ENCODE data around the gene AFF3. TPM values are rescaled to one million over a fixed set of nuclear protein-coding genes. Genes with fewer than 3 reads are reported as not detected.

Gene AFF3
- total RNA-seq, 4 donors from 2014 or later, result 8.5 to 77.2 (median 27.1) TPM

DNA sequence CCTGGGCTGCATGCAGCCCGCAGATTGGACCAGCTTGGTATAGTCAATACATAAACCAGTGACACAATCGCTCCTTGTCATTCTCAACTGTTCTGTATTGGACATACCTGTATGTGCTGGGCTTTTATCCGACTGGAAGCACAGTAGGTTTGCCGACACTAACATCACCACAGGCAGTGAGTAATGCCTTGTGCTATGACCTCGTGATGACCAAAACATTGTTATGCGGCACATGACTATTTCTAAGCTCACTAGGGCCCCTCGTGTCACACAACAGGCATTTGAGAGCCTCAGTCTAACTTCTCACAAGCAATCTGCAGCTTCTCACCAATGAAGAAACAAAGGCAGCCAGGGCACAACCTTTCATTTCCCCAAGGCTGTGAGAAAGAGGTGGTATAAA is 320.8 kb downstream of the AFF3 start:
- Histone ChIP-seq H3K27me3 (no peaks in the 10 kb centered on the region), H3K9me3 (no peaks in the 10 kb centered on the region), H3K4me3 (no peak overlapping the region), H3K36me3 (no peaks in the 10 kb centered on the region), H3K27ac (no peak overlapping the region), H3K4me1 (no peaks in the 10 kb centered on the region)
- intact Hi-C loops (cut with DNase I; ENCODE audit: low total_unique reads), result no loop called here
- DNase-seq, result no peak
- TF ChIP-seq, protein P1, sequence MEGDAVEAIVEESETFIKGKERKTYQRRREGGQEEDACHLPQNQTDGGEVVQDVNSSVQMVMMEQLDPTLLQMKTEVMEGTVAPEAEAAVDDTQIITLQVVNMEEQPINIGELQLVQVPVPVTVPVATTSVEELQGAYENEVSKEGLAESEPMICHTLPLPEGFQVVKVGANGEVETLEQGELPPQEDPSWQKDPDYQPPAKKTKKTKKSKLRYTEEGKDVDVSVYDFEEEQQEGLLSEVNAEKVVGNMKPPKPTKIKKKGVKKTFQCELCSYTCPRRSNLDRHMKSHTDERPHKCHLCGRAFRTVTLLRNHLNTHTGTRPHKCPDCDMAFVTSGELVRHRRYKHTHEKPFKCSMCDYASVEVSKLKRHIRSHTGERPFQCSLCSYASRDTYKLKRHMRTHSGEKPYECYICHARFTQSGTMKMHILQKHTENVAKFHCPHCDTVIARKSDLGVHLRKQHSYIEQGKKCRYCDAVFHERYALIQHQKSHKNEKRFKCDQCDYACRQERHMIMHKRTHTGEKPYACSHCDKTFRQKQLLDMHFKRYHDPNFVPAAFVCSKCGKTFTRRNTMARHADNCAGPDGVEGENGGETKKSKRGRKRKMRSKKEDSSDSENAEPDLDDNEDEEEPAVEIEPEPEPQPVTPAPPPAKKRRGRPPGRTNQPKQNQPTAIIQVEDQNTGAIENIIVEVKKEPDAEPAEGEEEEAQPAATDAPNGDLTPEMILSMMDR (IDR thresholded peaks at IDR 0.05), result no peak
- TF ChIP-seq POLR2A (IDR thresholded peaks at IDR 0.05), result no peak

DNA sequence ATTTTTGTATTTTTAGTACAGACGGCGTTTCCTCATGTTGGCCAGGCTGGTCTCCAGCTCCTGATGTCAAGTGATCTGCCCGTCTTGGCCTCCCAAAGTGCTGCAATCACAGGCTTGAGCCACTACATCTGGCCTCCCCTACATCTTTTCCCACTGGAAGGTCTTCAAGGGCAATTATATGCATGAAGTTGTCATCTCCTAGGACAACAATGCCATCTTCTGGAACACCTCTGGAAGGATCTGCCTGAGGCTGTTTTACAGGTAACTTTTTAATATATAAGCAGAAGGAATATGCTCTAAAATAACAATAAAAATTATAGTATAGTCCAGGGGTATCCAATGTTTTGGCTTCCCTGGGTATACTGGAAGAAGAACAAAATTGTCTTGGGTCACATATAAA is 321.4 kb downstream of the AFF3 start:
- no peak overlapping the region for H3K27ac ChIP-seq
- no peaks in the 10 kb centered on the region for H3K9me3 ChIP-seq
- H3K36me3 ChIP-seq, result no peaks in the 10 kb centered on the region
- no peaks in the 10 kb centered on the region for H3K27me3 ChIP-seq
- no peaks in the 10 kb centered on the region for H3K4me1 ChIP-seq
- no peak overlapping the region for H3K4me3 ChIP-seq
- intact Hi-C loops (cut with DNase I; ENCODE audit: low total_unique reads), result no loop called here
- TF ChIP-seq, protein P1 (IDR thresholded peaks at IDR 0.05), result no peak
- no peak for TF ChIP-seq POLR2A (IDR thresholded peaks at IDR 0.05)
- no peak for DNase-seq

DNA sequence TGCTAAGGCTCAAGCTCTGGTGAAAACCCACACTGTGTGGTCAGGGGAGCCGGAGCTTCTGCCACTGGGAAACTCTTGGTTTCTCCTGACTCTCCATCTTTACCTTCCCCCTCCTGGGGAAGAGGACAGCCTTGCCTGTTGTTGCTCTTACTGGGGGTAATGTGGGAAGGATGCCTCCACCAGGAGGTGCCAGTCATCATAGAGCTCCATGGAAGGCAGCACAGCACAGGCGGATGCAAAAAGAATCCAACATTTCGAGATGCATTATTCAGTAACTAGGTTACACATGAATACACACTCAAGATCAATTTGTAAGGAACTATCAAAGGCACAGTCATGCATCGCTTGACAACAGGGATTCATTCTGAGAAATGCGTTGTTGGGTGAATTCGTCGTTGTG is 322.6 kb downstream of the AFF3 start:
- H3K27me3 ChIP-seq, result no peaks in the 10 kb centered on the region
- intact Hi-C loops (cut with DNase I; ENCODE audit: low total_unique reads), result no loop called here

DNA sequence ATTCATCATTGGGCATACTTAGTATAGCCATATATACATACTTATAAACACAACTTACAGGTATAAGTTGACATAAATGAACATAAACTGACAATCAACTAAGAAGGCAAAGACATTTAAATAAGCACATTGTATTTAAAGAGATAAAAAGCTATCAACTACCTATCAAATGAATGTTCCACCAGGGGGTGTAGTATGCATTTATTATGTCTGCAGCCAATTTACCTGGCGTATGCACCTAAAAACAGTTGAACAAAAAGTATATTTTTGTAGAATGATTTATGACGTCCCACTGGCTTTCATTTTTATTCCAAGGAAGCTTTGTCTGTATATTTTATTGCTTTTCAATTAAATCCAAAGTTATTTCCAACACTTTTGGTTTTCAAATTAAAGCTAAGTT is 323.5 kb downstream of the AFF3 start:
- no peak for TF ChIP-seq POLR2A (IDR thresholded peaks at IDR 0.05)
- TF ChIP-seq, protein P1 (IDR thresholded peaks at IDR 0.05), result peak in 2 of 4 experiments; percentile 9 to 13
- intact Hi-C loops (cut with DNase I; ENCODE audit: low total_unique reads), result no loop called here
- H3K4me1 ChIP-seq, result no peaks in the 10 kb centered on the region
- no peak for DNase-seq
- no peak overlapping the region for H3K4me3 ChIP-seq
- H3K9me3 ChIP-seq, result no peaks in the 10 kb centered on the region
- H3K27ac ChIP-seq, result no peak overlapping the region
- no peaks in the 10 kb centered on the region for H3K36me3 ChIP-seq
- no peaks in the 10 kb centered on the region for H3K27me3 ChIP-seq

More for the DNA sequence above, 322.6 kb downstream of the AFF3 start:
- no peak for DNase-seq
- Histone ChIP-seq H3K9me3 (no peaks in the 10 kb centered on the region), H3K27ac (no peak overlapping the region), H3K36me3 (no peaks in the 10 kb centered on the region), H3K4me3 (no peak overlapping the region), H3K4me1 (no peaks in the 10 kb centered on the region)
- no peak for TF ChIP-seq POLR2A (IDR thresholded peaks at IDR 0.05)
- TF ChIP-seq, protein P1 (IDR thresholded peaks at IDR 0.05), result no peak

- DNase-seq, result no peak
- H3K4me3 ChIP-seq, result no peak overlapping the region
- intact Hi-C loops (cut with DNase I; ENCODE audit: low total_unique reads), result no loop called here
- no peaks in the 10 kb centered on the region for H3K9me3 ChIP-seq
- TF ChIP-seq, protein P1 (IDR thresholded peaks at IDR 0.05), result no peak
- TF ChIP-seq POLR2A (IDR thresholded peaks at IDR 0.05), result no peak
- H3K36me3 ChIP-seq, result no peaks in the 10 kb centered on the region
- H3K27ac ChIP-seq, result no peak overlapping the region
- no peaks in the 10 kb centered on the region for H3K27me3 ChIP-seq
- H3K4me1 ChIP-seq, result no peaks in the 10 kb centered on the region
Measured at GRCh38 chr2:99816908-99817307, 325.5 kb downstream of the AFF3 start.

Measured in uterus (tissue), 4 donors.